Liver (tissue), 9 donors: Measurements from ENCODE around the gene LDLRAD3. TPM values are rescaled to one million over a fixed set of nuclear protein-coding genes. Genes with fewer than 3 reads are reported as not detected.

ENCODE experiments used
- DNase-seq: peaks from one replicate; pipeline ENCODE4 v3.0.0-alpha.2; 2017; ENCODE audit warnings: low spot score
- H3K27ac ChIP-seq, 2 donors: one replicate each; pipeline ENCODE4 v1.7.0; 2013; ENCODE audit warnings: inconsistent platforms in 2 of 2, low read length in 2 of 2, control low read depth in 1 of 2, low read depth in 1 of 2, mild to moderate bottlenecking in 1 of 2
- H3K27me3 ChIP-seq, 4 donors: one replicate each; pipeline versions ENCODE4 v1.6.1 to v1.7.0; 2013; ENCODE audit warnings: low read length in 3 of 4, inconsistent platforms in 1 of 4, mild to moderate bottlenecking in 1 of 4, moderate library complexity in 1 of 4; ENCODE audit not compliant: control insufficient read depth in 4 of 4, insufficient read depth in 4 of 4
- H3K36me3 ChIP-seq, 4 donors: one replicate each; pipeline versions ENCODE4 v1.6.1 to v1.7.0; 2013; ENCODE audit warnings: low read length in 3 of 4, mild to moderate bottlenecking in 3 of 4, low read depth in 1 of 4, moderate library complexity in 1 of 4; ENCODE audit not compliant: control insufficient read depth in 4 of 4, insufficient read depth in 3 of 4
- H3K4me1 ChIP-seq, 4 donors: one replicate each; pipeline versions ENCODE4 v1.6.1 to v1.7.0; 2013; ENCODE audit warnings: low read length in 3 of 4, mild to moderate bottlenecking in 3 of 4, moderate library complexity in 1 of 4; ENCODE audit not compliant: control insufficient read depth in 4 of 4, insufficient read depth in 4 of 4
- H3K4me3 ChIP-seq, 3 donors: one replicate each; pipeline versions ENCODE4 v1.6.1 to v1.7.0; 2013; ENCODE audit warnings: low read length in 3 of 3, control low read depth in 1 of 3, low read depth in 1 of 3, mild to moderate bottlenecking in 1 of 3
- H3K9ac ChIP-seq, 2 donors: one replicate each; pipeline ENCODE4 v1.7.0; 2013; ENCODE audit warnings: low read length in 2 of 2, mild to moderate bottlenecking in 2 of 2, moderate library complexity in 2 of 2, control low read depth in 1 of 2, low read depth in 1 of 2
- H3K9me3 ChIP-seq, 4 donors: one replicate each; pipeline versions ENCODE4 v1.6.1 to v1.7.0; 2013; ENCODE audit warnings: low read length in 3 of 4; ENCODE audit not compliant: control insufficient read depth in 4 of 4
- ATF3 ChIP-seq: IDR thresholded peaks from 2 replicates; pipeline ENCODE4 v1.6.1; 2016; ENCODE audit warnings: antibody characterized with exemption
- CTCF ChIP-seq: fragments of 150-350 bp; IDR thresholded peaks from 2 replicates; pipeline ENCODE4 v1.5.1; 2017; ENCODE audit warnings: improper control_type of control experiment, low read depth, low read length; ENCODE audit not compliant: missing input control
- EGR1 ChIP-seq, 2 donors: IDR thresholded peaks; 2 replicates each; pipeline ENCODE4 v1.6.1; 2016 to 2018; ENCODE audit warnings: antibody characterized with exemption in 2 of 2, low read depth in 2 of 2
- FOXA1 ChIP-seq: IDR thresholded peaks from 2 replicates; pipeline ENCODE4 v1.6.1; 2016; ENCODE audit warnings: antibody characterized with exemption
- FOXA2 ChIP-seq: IDR thresholded peaks from 2 replicates; pipeline ENCODE4 v1.6.1; 2016; ENCODE audit warnings: antibody characterized with exemption
- GABPA ChIP-seq, 2 donors: IDR thresholded peaks in 1 of 2; conservative IDR thresholded peaks in 1 of 2; 2 replicates each; pipeline ENCODE4 v1.6.1; 2016; ENCODE audit warnings: antibody characterized with exemption in 2 of 2, mild to moderate bottlenecking in 1 of 2, moderate library complexity in 1 of 2
- HNF4A ChIP-seq, 2 donors: conservative IDR thresholded peaks; 2 replicates each; pipeline ENCODE4 v1.6.1; 2016; ENCODE audit warnings: antibody characterized with exemption in 2 of 2, mild to moderate bottlenecking in 2 of 2
- HNF4G ChIP-seq: IDR thresholded peaks from 2 replicates; pipeline ENCODE4 v1.6.1; 2016; ENCODE audit warnings: antibody characterized with exemption
- JUND ChIP-seq, 2 donors: IDR thresholded peaks; 2 replicates each; pipeline ENCODE4 v1.6.1; 2016; ENCODE audit warnings: antibody characterized with exemption in 2 of 2
- MAX ChIP-seq: IDR thresholded peaks from 2 replicates; pipeline ENCODE4 v1.6.1; 2016; ENCODE audit warnings: antibody characterized with exemption
- NR2F2 ChIP-seq: IDR thresholded peaks from 2 replicates; pipeline ENCODE4 v1.6.1; 2016; ENCODE audit warnings: antibody characterized with exemption
- RAD21 ChIP-seq, 2 donors: IDR thresholded peaks; 2 replicates each; pipeline ENCODE4 v1.6.1; 2016; ENCODE audit warnings: antibody characterized with exemption in 2 of 2, mild to moderate bottlenecking in 2 of 2
- REST ChIP-seq: IDR thresholded peaks from 2 replicates; pipeline ENCODE4 v1.6.1; 2016; ENCODE audit warnings: antibody characterized with exemption, mild to moderate bottlenecking
- RXRA ChIP-seq, 2 donors: IDR thresholded peaks; 2 replicates each; pipeline ENCODE4 v1.6.1; 2017 to 2018; ENCODE audit warnings: antibody characterized with exemption in 2 of 2, mild to moderate bottlenecking in 1 of 2
- SP1 ChIP-seq: IDR thresholded peaks from 2 replicates; pipeline ENCODE4 v1.6.1; 2018; ENCODE audit warnings: antibody characterized with exemption, mild to moderate bottlenecking
- TAF1 ChIP-seq: conservative IDR thresholded peaks from 2 replicates; pipeline ENCODE4 v1.6.1; 2016; ENCODE audit warnings: antibody characterized with exemption, mild to moderate bottlenecking
- YY1 ChIP-seq: IDR thresholded peaks from 2 replicates; pipeline ENCODE4 v1.6.1; 2016; ENCODE audit warnings: antibody characterized with exemption, mild to moderate bottlenecking
- ZBTB33 ChIP-seq: IDR thresholded peaks from 2 replicates; pipeline ENCODE4 v1.6.1; 2016; ENCODE audit warnings: antibody characterized with exemption
- WGBS: extraction: QIAGEN DNeasy Blood & Tissue Kit; methylation state at CpG from one replicate; pipeline ENCODE4 v1.1.7; 2013; 5-methylcytosine and 5-hydroxymethylcytosine counted together
- polyA plus RNA-seq, 2 donors: library from polyadenylated mRNA; stranded (reverse) in 1 of 2; unstranded in 1 of 2; fragments of 200-250 nt in 1 of 2; fragments of >200 nt in 1 of 2; fragmentation: Nextera tagmentation in 1 of 2; extraction: Ambion mirVana in 1 of 2; gene quantifications; one replicate each; pipeline versions ENCODE4 v1.2.1 to v1.2.3, GENCODE V29; 2013 to 2015
- total RNA-seq, 2 donors: library from RNA; depleted of rRNA; stranded (reverse); fragments of >200 nt; gene quantifications; one replicate each; pipeline ENCODE4 v1.2.3, GENCODE V29; 2014
- donor health status: healthy.
- donor health status: healthy.
- donor health status: healthy.
- donor health status: healthy.
- donor health status: healthy.

Gene LDLRAD3
- total and polyA plus RNA-seq, 4 donors: 0.75 to 1.3 (median 0.93) TPM

- no peaks in the 10 kb centered on the region for H3K36me3 ChIP-seq
- TF ChIP-seq RAD21 (IDR thresholded peaks at IDR 0.05): no peak
- TF ChIP-seq FOXA1: no peak
- TF ChIP-seq REST: no peak
- no peak for TF ChIP-seq SP1
- no peak for TF ChIP-seq NR2F2
- TF ChIP-seq RXRA (IDR thresholded peaks at IDR 0.05): no peak
- TF ChIP-seq FOXA2: no peak
- no peak for TF ChIP-seq CTCF
- TF ChIP-seq MAX: no peak
- no peak for TF ChIP-seq GABPA (IDR thresholded peaks at IDR 0.05 in 1 of 2, conservative IDR thresholded peaks at IDR 0.05 in 1 of 2)
- no peak for TF ChIP-seq ATF3
- TF ChIP-seq JUND (IDR thresholded peaks at IDR 0.05): no peak
- H3K27me3 ChIP-seq: no peaks in the 10 kb centered on the region
- H3K9ac ChIP-seq: no peak overlapping the region
- H3K4me1 ChIP-seq: no peaks in the 10 kb centered on the region
- H3K27ac ChIP-seq: no peak overlapping the region
- no peak overlapping the region for H3K4me3 ChIP-seq
- WGBS: 93% methylated on average over 3 of the region's 3 CpGs
- no peaks in the 10 kb centered on the region for H3K9me3 ChIP-seq
- DNase-seq: no peak
Measured at GRCh38 chr11:36148701-36149100, 204.8 kb downstream of the LDLRAD3 start.

GRCh38 chr11:36149538-36150242 is 205.8 kb downstream of the LDLRAD3 start:
- no peaks in the 10 kb centered on the region for H3K36me3 ChIP-seq
- no peaks in the 10 kb centered on the region for H3K4me1 ChIP-seq
- no peak overlapping the region for H3K9ac ChIP-seq
- H3K9me3 ChIP-seq: no peaks in the 10 kb centered on the region
- no peak overlapping the region for H3K4me3 ChIP-seq
- no peaks in the 10 kb centered on the region for H3K27me3 ChIP-seq
- no peak for DNase-seq
- no peak overlapping the region for H3K27ac ChIP-seq
- WGBS: 53% methylated on average over 8 of the region's 8 CpGs
- TF ChIP-seq TAF1: no peak
- TF ChIP-seq MAX: no peak
- peak; percentile 81 to 92 for TF ChIP-seq JUND (IDR thresholded peaks at IDR 0.05)
- TF ChIP-seq RXRA (IDR thresholded peaks at IDR 0.05): no peak
- TF ChIP-seq REST: no peak
- no peak for TF ChIP-seq HNF4A (conservative IDR thresholded peaks at IDR 0.05)
- TF ChIP-seq YY1: no peak
- TF ChIP-seq ZBTB33: no peak
- peak; percentile 71 to 79 for TF ChIP-seq RAD21 (IDR thresholded peaks at IDR 0.05)
- TF ChIP-seq GABPA (IDR thresholded peaks at IDR 0.05 in 1 of 2, conservative IDR thresholded peaks at IDR 0.05 in 1 of 2): no peak
- no peak for TF ChIP-seq HNF4G
- TF ChIP-seq NR2F2: no peak
- TF ChIP-seq EGR1 (IDR thresholded peaks at IDR 0.05; ENCODE audit: low read depth in 2 of 2): no peak
- no peak for TF ChIP-seq SP1
- no peak for TF ChIP-seq FOXA1
- no peak for TF ChIP-seq ATF3
